WI38 (cell line): Measurements from ENCODE around the gene ACP3.
A peak's percentile ranks its signal among the peaks of the same experiment; 100 is the strongest.

Experiments
- H3K4me3 ChIP-seq: 2 replicates; pipeline ENCODE4 v1.5.1; 2011; ENCODE audit warnings: low read depth, mild to moderate bottlenecking, control low read depth, low read length
- TF ChIP-seq, protein P1 (sequence below): IDR thresholded peaks from 2 replicates; pipeline ENCODE4 v1.5.1; 2012; ENCODE audit warnings: low read depth, mild to moderate bottlenecking, control low read depth, low read length

ACP3 gene

DNA sequence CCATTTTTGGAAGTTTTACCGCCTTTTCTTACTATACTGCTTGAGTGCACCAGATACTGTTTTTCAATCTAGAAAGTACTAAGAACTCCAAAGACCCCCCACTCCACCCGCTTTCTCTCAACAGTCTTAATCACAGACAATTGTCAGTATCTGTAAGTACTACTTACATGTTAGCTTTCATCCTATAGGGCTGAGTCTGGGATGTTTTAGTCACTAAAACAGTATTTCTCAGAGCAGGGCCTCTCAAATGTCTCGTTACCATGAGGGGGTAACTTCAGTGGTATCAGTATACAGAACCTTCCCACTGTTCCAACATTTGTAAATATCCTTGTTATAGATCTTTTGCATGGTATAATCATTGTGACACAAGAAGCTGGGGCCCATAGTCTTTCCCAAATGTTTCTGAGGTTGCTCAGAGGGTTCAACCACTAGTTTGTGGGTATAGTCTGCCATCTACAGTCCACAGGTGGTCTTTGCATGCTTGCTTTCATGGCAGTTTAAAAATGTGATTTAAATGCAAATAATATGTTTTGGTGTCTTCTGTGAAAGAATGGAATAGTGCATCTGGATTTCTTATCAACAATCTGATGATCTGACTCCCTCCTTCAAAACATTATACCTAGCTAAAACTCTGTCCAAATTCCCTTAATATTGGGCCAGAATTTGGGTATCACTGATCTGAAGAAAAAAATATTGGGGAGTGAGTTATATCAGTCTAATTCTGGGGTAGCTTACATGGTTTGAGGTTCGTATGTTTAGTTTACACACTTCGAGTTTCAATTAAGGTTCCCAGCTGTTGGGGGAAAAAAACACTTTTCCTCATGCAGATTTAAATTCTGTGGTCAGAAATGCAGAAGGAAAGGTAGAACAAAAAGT lies 82.1 kb downstream of the ACP3 start:
- no peak overlapping the region for H3K4me3 ChIP-seq
- TF ChIP-seq, protein P1, sequence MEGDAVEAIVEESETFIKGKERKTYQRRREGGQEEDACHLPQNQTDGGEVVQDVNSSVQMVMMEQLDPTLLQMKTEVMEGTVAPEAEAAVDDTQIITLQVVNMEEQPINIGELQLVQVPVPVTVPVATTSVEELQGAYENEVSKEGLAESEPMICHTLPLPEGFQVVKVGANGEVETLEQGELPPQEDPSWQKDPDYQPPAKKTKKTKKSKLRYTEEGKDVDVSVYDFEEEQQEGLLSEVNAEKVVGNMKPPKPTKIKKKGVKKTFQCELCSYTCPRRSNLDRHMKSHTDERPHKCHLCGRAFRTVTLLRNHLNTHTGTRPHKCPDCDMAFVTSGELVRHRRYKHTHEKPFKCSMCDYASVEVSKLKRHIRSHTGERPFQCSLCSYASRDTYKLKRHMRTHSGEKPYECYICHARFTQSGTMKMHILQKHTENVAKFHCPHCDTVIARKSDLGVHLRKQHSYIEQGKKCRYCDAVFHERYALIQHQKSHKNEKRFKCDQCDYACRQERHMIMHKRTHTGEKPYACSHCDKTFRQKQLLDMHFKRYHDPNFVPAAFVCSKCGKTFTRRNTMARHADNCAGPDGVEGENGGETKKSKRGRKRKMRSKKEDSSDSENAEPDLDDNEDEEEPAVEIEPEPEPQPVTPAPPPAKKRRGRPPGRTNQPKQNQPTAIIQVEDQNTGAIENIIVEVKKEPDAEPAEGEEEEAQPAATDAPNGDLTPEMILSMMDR, result peak; percentile 80

DNA sequence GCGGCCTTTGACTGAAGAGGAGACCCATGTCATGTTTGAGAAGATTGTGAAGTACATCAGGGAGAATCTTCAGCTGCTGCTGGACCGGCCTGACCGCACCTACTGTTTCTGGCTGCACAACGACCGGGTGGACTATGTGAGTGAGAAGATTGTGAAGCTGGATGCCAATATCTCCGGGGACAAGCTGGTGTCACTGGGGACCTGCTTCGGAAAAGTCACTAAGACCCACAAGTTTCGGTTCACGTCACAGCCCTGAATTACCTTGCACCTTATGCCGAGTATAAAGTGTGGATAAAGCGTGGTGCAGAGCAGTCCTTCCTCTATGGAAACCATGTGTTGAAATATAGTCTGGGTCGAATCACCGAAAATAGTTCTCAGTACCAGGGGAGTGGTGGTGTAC lies 84.0 kb downstream of the ACP3 start:
- no peak overlapping the region for H3K4me3 ChIP-seq
- TF ChIP-seq, protein P1, result no peak

DNA sequence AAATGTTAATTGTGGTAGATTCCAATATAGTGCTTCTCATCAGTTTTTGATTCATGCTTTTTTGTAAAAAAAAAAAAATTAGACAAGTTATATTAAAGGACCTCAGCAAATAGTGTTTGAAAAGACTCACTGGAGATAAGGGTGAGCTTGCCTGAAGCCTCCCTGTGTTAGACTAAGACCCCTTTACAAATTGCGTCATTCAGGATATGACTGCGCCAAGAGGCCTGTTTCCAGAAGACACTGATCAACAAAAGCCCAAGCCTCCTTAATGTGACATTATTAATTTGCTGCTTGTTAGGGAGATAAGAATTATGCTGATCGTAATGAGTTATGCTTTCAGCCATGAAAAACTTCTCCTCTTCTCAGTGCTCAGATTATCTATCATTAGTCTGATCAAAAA lies 87.1 kb downstream of the ACP3 start:
- TF ChIP-seq, protein P1, result no peak
- H3K4me3 ChIP-seq, result no peak overlapping the region

DNA sequence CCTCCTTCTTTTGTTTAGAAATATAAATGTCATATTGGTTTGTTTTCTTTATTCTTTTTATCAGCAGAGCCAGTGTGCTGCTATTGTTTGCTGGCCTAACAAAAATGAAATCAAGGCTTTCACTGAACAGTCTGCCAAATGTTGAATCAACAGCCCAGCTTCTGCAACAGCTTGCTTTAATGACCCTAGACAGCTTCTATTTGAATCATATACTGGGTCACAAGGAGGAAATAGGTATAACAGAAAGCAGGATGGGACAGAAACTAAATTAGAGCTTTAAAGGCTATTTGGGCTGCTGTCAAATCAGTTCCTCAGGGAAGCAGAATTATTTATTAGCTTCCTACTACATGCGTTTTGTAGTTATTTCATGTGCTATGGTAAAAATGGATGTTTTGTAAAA lies 88.0 kb downstream of the ACP3 start:
- TF ChIP-seq, protein P1, result no peak
- no peak overlapping the region for H3K4me3 ChIP-seq

DNA sequence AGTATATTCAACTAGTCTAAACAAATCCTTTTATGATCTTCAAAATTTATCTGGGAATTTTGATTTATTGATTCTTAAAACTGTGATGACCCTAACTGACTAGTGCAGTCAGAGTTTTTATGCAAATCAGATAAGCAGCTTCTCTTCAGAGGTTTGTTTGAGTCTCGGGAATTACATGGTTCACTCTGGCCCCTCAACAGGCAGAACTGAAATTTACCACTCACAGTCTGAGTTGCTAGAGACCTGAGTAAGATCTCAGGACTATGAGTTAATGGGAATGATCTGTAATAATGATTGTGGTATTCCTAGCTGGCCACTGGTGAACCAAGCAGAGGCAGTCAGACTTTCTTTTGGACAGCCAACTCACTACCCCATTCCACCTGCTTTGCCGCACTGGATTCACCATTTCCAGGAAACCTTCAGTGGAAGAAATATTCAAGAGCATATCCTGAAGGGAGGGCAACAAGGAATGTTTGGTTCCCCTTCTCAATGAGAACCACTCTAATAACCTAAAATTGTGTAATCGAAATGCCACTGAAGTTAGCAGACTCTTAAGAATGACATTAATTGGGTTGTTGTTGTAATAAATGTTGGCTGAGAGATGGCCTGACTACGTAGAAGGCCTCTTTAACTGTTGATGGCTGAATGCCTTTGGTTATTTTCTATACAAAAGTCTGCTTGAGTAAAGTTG lies 88.5 kb downstream of the ACP3 start:
- H3K4me3 ChIP-seq, result no peak overlapping the region
- TF ChIP-seq, protein P1, result no peak

DNA sequence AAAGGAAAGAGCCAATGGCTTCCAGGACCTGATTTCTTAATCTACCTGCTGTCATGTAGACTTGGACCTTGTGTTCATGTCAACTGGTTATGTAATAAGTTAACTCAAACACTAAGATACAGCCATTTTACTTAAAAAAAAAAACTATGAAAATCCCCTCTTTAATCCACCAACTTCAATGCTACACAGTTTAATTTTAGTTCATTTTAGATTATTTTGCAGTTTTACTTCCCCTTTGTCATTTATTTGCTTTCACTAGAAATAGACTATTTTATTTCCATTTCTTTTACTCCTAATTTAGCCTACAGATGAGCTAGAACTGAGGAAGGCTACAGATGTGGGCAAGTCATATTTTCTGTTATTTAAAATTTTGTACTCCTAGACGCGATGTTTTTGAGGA lies 89.4 kb downstream of the ACP3 start:
- H3K4me3 ChIP-seq, result no peak overlapping the region
- TF ChIP-seq, protein P1, result no peak

DNA sequence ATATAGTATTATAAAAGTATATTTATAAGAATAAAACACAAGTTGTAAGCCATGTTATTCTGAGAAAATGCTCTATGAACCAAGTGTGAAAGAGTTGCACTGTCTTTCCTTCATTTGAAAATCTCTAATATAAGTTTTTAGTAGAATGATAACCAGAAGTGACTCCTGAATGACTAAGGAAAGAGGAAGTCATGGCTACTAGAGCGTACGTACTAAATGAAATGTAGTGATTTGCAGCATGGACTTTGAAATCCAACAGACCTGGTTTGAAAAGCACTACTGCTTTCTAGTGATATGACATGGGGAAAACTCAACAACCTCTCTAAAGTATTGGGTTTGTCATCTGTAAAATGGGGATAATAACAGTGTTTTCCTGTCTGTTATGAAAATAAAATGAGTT lies 89.8 kb downstream of the ACP3 start:
- TF ChIP-seq, protein P1, result no peak

More for the DNA sequence above, 89.8 kb downstream of the ACP3 start:
- H3K4me3 ChIP-seq, result no peak overlapping the region
